Measurements from ENCODE around the gene NHLRC1.

DNA sequence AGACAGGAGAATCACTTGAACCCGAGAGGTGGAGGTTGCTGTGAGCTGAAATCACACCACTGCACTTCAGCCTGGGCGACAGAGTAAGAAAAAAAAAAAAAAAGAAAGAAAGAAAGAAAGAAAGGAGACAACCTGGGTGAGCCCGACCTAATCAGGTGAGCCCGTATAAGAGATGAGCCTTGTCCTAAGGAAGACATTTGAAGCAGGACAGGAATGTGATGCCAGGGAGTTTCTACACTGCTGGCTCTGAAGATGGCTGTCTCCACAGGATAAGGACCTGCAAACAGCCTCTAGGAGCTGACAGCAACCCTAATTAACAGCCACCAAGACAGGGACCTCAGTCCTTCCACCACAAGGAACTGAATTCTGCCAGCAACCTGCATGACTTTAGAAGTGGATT lies 41.9 kb downstream of the NHLRC1 start:
- TF ChIP-seq, protein P1, sequence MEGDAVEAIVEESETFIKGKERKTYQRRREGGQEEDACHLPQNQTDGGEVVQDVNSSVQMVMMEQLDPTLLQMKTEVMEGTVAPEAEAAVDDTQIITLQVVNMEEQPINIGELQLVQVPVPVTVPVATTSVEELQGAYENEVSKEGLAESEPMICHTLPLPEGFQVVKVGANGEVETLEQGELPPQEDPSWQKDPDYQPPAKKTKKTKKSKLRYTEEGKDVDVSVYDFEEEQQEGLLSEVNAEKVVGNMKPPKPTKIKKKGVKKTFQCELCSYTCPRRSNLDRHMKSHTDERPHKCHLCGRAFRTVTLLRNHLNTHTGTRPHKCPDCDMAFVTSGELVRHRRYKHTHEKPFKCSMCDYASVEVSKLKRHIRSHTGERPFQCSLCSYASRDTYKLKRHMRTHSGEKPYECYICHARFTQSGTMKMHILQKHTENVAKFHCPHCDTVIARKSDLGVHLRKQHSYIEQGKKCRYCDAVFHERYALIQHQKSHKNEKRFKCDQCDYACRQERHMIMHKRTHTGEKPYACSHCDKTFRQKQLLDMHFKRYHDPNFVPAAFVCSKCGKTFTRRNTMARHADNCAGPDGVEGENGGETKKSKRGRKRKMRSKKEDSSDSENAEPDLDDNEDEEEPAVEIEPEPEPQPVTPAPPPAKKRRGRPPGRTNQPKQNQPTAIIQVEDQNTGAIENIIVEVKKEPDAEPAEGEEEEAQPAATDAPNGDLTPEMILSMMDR (IDR thresholded peaks at IDR 0.05): no peak
- no peak for TF ChIP-seq POLR2A (IDR thresholded peaks at IDR 0.05)

All from testis (tissue), 2 donors.